GM19025 (cell line): ENCODE results near the gene ZBTB7C.

Experiments
- ATAC-seq: cut with Tn5 transposase; IDR thresholded peaks from one replicate; pipeline ENCODE4 v1.9.1; 2021; ENCODE audit warnings: mild to moderate bottlenecking, low read depth, moderate library complexity; ENCODE audit not compliant: unreplicated experiment

ZBTB7C gene

DNA sequence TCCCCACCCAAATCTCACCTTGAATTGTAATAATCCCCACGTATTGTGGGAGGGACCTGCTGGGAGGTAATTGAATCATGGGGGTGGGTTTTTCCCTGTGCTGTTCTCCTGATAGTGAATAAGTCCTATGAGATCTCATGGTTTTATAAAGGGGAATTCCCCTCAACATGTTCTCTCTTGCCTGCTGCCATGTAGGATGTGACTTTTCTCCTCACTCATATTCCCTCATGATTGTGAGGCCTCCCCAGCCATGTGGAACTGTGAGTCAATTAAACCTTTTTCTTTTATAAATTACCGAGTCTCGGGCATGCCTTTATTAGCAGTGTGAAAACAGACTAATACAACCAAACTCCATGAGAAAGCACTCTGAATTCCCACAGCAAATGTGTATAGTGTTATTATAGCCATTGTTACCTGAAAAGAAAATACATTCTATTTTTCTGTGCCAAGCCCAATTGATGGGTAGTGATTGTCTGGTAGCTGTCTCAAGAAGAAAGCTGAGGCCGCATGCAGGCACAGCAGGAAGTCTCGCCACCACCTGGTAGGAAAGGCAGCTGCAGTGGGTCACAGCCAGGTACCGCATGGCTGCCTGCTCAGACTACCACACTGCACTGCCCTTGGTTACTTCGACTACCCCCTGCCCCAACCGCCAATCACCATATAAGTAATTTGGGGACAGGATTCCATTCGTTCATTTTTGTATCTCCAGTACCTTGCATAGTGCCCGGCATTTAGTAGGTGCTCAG is 10.3 kb upstream of the ZBTB7C start:
- ATAC-seq = no peak

DNA sequence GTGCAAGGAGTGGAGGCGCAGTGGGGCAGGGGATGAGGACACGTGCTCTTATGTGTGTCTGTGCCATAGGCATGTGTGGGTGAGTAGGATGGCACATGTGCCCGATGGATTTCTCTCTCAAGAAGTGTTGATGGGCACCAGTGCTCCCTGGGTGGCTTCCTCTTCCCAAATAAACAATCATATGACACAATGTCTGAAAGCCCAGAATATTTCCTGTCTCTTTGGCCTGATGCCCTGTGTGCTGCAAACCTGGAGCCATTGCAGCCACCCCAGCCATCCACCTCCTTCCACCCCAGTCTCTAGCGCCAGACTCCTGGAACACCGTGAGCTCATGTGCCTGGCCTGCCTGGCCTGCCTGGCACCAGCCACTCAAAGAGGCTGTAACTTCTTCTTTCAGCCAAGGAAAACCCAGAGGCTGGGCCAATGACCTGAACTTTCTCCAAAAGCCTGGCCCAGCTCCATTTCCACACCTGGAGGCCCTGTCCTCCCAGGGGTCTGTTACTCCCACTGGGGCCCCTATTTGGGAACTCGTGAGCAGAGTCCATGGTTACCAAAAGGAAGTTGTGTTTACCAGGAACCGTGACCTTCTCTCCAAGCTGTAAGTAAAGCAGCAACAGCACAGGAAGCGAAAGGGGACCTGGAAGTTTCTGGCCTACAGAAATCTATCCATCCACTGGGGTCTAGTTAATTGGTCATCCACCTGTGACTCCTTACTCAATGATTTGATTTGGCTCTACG is 9.5 kb upstream of the ZBTB7C start:
- ATAC-seq = no peak

DNA sequence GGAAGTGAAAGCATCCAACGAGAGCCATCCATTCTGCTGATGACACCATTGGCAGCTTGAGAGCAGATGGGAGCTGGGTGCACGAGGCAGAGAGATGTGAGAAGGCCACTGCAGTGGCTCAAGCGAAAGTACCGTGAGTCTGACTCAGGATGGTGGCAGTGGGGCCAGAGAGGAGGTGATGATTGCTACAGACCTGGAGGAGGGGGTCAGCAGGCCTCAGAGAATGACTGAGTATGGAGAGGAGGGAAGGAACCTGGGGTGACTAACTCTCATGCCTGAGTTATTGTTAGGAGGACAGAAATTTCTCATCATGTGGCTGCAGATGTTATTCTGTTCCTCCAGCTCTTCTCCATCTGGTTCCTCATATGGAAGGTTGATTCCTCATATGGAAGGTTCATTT is 8.8 kb upstream of the ZBTB7C start:
- no peak for ATAC-seq

DNA sequence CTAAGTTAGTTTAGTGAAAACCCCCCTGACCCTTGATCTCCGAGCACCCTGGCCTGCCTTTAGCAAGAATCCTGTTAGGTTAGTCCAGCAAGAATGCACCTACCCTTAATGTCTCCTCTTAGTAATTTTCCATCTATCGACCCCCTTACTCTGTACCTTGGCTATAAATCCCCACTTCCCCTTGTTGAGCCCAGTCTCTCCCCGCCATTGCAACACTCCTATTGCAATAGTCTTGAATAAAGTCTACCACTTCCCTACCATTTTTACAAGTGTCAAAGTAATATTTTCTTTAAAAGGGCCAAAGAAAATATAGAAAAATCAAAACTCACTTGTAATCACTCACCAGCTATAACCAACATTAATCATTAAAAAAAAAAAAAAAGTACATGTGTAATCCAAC is 4.2 kb upstream of the ZBTB7C start:
- no peak for ATAC-seq

DNA sequence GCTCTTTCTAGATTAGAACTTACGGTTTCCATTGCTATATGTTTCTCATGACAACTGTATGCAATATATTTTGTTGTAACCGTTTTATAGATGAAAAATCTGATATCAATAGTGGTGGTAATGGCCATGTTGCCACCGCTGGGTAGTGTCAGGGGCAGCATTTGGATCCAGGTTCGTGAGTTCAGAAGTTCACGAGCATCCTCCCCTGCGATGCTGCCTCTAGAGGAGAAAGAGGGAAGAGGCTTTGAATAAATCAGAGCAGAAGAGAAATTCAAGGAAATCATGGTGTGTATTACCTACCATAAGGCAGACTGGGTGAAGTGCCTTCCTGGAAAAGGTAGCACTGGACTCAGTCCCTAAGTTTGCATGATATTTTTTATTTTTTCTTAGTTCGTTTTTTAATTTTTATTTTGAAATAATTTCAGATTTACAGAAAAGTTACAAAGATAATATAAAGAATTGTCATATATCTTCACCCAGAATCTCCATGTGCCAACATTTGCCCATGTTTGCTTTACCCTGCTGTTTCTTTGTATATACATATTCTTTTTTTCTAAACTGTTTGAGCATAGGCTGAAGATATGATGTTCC is 3.3 kb upstream of the ZBTB7C start:
- ATAC-seq = no peak

DNA sequence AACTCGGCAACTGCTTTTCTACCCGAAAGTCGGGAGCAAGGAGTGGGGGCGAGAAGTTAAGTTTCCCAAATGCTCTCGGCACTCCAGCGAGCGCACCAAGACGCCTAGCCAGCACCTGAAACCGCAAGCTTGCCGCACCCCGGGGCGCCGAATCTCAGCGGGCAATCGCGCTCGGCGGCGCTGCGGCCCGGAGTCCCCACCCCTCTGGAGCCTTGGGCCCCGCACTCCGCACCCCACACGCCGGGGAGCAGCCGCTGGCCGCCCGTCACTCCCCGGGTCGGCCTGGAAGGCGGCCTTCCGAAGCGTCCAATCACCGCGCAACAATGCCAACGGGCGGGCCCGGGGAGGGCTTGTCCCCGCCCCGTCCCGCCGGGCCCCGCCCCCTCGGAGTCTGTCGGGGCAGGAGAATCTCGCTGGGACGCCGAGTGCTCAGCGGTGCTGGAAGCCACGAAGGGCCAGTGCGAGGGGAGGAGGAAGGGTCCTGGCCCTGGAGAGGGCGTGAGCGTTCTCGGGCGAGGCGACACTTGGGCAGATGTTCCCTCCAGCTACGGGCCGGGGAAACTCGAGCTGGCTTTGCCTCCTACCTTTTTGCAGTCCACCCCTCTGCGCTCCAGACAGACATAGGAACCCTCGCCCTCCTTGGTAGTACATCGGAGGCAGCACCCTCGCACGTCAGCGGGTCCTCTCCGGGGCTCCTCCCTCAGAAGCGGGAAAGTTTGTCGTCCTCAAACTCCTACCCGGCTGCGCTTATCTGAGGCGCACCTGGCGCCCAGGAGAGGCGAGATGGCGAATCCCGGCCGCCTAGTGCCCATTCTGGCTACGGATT is 1.1 kb upstream of the ZBTB7C start:
- peak; percentile 93 for ATAC-seq

DNA sequence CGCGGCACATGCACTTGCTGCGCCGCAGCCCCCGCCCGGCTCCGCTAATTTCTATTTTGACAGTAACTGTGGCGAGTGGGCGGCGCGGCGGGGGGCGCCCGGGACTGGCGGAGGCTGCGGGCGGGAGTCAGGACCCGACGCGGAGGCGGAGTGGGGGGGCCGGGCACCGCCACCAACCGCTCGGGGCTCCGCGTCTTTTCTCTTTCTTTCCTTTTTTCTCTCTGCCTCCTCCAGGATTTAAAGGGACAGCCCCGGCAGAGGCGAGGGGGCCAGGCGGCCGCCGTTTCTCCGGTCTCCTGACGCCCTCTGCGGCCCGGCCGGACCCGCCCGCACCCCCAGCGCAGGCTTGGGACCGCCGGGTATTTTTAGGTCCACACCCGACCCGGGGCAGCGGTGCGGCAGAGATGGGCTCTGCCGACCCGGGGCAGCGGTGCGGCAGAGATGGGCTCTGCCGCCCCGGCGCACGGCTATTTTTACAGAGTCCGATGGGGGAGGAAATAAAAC is 460 bp upstream of the ZBTB7C start:
- no peak for ATAC-seq

DNA sequence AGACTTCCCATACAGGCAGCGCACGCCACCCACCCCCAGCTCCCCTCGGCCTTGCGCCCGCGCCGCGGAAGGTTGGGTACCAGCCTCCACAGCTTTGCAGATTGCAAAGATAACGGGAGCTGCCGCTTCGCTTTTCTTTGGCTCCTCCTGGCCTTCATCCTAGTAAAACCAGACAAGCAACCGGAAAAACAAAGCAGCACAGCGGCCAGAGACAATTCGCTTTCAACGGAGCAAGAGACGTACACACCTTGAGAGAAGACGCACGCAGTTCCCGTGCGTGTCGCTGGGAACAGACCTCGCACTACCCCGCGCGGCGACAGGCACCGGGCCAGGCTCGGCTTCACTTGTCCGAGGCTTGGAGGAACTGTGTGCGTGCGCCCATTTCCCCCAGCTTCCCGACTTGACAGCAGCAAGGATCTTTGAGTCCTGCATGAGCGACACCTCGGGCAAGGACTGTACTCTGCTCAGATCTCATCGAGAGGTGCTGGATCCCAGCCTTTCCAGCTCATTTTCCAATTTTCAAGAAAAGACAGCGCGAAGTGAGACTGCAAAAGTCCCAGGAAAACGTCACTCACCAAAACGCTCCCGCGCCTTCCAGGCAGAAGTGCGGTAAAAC is 964 bp downstream of the ZBTB7C start:
- ATAC-seq = no peak

DNA sequence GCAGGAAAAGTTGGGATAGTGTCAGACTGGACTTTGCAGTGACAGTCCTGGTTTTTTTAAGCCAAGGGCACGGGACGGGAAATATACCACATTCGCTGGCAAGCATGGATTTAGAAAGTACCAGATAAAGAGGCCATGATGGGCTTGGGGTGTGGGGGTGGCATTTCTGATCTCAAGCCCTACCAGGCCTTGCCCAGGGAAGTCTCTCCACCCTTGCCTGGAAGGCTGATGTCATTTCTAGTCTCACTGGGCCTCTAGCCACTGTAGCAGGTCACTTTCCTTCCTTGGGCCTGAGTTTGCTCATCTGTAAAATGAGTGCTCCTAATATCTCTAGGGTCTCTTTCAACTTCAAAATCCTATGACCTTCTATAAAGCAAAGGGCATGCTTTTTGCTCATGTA is 1.8 kb downstream of the ZBTB7C start:
- ATAC-seq = no peak

DNA sequence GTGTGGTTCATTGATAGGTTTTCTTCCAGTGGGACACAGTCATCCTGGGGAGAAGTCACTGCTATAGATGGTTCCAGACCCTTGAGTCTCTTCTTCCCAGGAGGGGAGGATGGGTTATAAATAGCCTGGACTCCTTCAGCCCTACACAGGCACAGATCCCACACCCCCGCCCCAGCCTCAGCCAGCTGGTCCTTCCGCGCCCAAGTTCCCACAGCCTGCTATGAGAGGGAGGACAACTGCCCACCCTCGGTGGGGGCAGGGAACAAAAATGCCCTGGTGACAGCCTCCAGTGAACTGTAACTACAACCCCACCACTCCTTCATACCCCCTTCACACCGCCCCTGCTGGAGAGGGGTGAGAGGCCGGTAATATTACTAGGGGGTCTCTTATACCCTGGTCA is 3.2 kb downstream of the ZBTB7C start:
- no peak for ATAC-seq

DNA sequence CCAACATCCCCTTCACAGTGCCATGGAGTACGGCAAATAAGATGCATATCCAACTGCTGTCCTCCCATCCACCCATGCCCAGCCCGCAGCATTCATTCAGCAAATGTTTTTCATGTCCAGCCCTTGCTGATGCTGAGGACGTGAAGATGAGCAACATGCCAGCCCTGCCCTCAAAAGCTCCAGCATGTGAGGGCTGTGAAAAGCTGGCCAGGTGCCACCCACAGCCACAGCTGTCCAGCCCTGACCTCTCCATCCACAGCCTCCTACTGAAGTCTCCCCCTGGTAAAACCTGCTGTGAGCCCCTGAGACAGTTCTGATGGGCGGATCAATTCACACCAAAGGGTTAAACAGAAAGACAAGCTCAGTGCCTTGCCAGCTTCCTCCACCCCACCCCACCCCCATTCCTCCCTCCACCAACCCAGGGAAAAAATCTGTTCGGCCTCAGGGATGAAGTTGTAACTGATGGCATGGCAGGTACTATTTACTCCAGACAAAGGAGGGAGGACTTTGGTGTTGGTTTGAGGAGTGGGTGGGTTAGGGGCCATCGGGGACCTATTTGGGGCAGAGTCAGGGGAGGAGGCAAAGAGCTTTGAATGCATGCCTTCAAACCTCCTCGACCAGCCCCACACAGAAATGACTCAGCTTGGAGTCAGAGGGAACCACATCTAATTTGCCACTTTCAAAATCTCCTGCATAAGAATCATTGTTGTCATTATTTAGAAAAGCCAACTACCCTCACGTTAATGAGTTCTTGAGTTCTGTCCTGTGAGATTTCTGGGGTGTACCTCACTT is 4.3 kb downstream of the ZBTB7C start:
- no peak for ATAC-seq

DNA sequence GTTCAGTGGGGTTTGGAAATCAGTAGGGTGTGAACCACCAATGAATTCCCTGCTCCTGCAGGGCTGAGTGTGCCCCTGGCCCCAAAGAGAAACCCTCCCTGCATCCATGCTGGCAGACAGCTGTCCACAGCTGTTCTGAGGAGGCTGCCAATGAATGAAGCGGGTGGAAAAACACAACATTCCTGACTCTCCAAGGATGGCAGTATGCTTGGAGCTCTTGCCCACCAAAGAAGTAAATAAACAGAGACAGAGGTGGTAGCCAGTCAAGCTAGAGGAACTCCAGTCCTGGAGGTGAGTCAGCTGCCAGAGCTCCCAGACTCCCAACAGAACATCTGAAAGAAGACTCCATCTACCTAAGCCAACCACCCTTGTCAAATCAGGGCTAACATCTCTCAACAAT is 6.2 kb downstream of the ZBTB7C start:
- no peak for ATAC-seq

DNA sequence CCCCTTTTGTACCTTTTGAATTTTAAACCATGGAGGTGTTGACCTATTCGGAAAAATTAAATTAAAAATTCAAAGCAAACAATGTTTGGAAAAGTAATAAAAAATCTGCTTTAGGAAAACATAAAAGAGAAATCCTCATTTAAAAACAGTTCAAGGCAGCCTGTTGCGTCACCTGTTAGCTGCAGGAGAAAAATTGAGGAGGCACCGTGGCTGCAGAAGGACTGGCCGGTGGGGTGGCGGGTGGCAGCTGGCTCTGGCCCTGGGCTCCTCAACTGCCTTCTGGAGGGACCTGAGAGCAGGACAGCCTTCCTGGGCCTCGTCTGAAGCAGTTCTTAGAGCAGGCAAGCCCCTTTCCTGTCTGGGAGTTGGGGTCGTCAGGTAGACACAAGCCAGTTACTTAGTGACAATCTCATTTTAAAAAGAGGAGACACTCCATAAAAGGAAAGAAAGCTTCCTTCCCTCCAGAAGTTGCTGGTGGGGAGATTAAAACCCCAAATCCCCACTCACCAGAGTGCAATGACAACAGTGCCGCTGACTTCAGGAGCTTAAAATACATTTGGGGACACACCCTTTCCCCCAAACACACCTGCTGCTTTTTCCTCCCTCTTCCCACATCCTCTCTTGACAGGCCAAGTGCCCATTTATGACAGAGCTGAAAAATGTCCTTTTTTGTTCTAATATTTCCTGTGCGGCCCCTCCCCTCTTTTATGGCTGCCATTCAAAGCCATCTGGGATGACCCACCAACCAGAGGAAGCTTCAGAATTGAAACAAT is 9.7 kb downstream of the ZBTB7C start:
- ATAC-seq = no peak

DNA sequence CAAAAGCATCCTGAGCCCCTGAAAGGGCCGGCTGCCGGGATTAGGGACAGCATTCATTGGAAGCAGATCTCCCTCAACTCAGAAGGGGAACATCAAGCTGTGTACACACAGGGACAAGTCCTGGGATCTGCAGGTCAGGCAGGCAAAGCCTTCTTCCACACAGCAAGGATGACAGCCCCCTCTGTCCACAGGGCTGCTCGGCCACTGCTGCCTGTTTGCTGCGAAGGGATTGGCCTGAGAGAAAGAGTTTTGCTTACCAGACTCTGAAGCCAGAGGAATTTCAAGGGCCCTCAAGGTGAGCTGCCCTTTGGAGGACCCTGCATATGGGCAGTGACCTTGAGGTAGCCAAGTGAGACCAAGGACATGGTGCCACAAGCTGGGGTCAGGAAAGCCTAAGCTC is 11.1 kb downstream of the ZBTB7C start:
- no peak for ATAC-seq

DNA sequence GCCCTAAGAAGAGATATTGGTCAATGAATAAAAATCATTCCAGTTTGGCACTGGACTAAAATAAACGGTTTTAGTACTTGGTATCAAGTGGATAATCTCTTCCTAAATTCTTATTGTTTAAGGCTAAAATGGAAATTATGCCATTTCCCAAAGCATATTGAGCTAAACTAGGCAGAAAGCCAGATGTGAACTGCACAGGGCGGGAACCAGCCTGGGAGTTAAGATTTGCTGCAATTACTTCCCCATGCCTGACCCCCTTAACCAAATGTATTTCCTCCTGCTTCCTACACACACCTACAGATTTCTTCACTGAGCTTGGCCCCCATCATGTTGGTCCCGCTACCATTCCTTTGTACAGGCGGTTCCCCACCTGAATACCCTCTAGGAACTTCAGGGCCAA is 12.2 kb downstream of the ZBTB7C start:
- ATAC-seq = no peak

DNA sequence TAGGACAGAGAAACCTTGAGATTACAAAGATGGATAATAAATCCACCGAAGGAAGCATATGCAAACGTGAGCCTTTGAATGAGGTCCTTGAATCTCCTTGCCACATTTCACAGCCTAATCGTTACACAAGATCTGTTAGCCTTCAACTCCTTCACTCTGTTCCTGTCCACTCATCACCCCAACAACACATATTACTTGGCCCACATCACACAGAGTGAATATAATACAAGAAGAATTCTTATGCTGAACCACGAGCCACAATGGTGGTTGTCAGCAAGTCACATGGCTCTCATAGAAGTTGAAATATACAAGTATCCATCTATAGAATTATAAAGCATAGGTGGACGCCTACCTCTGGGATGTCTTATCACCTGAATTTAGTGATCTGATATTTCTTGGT is 12.6 kb downstream of the ZBTB7C start:
- no peak for ATAC-seq

DNA sequence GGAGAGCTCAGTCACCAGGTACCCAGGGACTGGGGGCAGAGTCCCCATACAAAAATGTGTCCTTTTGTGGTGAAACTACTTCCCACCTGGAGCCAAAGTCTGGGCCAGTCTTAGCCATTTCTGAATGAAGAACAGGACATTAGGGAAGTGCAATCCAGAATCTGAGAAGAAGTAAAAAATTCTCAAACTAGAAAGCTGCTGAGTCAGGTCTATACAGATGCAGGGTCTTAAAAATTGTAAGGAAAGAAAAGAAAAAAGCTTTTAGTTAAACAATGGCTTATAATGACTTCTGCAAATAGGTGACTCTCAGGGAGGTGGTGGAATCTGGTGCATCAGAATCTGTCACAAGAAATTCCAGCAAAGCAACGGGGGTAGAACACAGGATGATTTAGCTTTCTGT is 13.5 kb downstream of the ZBTB7C start:
- ATAC-seq = no peak

DNA sequence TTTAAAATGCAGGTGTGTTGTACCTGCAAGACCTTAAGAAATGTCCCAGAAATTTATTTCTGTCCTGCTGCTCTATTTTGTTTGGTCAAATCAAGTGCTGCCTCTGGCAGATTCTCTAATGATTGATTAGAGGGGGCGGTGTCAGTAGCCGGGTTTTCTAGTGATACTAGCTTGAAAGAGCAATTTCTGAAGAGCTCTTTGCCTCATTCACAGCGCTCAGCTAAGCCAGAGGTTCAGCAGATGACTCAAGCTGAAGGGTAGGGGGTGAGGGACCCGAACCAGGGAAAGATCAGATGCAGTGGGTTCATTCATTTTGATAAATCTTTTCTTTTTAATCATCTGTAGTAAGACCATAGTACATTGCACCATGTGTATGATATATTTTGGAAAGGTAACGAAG is 15.0 kb downstream of the ZBTB7C start:
- ATAC-seq = no peak

DNA sequence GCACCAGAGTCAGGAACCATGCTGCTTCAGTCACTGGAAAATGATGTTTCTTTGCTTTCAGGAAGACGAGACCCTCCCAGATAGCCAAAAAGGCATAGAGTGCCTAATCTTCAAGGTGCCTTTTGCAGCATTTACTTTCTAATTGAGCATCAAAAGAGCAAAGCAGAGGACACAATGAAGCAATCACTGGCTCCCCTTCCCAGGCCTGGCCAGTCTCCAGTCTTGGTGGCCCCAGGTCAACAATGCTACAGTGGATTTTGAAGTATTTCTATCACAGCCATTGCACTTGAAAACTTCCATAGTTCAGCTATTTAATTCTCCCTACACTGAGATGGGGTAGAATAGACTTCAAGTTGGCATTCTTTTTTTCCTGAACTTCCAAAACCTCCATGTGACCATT is 15.4 kb downstream of the ZBTB7C start:
- no peak for ATAC-seq
